Epithelial cell of esophagus (primary cell): Measurements from ENCODE around the gene HNRNPL.
A peak's percentile ranks its signal among the peaks of the same experiment; 100 is the strongest.

Experiments used
- DNase-seq: peaks from one replicate; pipeline ENCODE4 v3.0.0; 2010; ENCODE audit warnings: low read depth
- H3K4me3 ChIP-seq: 2 replicates; pipeline ENCODE4 v1.5.1; 2011; ENCODE audit warnings: mild to moderate bottlenecking, low read length, control low read depth
- TF ChIP-seq, protein P1 (sequence below): IDR thresholded peaks from 2 replicates; pipeline ENCODE4 v1.5.1; 2011; ENCODE audit warnings: low read depth, mild to moderate bottlenecking, low read length, control low read depth, inconsistent platforms; ENCODE audit not compliant: insufficient read depth; ENCODE audit errors: missing control alignments

HNRNPL gene

DNA sequence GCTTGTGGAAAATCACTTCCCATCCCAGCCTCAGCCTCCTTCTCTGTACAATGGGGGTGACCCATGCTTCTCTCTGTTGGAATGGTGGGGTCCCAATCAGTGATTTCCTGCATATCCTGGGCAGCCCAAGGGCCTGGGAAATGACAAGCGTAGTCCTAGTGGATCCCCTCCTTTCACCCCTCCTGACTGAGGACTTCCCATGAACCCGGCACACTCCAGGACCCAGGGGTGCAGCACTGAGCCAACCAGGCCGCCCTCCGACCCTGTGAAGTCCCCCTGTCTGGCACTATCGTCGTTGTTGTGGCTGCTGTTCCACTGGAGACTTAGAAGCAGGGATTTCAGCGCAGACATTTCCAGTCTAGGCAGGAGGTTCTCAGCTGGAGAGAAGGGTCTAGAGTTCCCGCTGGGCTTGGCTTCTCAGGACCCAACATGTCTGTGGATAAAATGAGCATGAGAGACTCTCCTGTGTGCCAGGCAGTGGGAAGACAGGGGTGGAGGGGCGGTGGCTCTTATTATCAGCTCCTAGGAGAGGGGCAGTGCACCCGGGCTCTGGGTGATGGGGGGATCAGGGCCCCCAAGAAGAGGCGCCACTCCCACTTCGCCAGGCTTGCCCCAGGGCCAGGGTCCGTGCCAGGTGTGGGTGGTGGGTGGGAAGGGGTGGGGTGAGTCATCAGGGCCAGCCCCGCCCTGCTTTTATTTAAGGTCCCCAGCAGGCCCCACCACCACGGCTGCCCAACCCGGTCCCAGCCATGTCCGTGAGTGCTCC, 61.1 kb downstream of the HNRNPL start, which contains the start of gene LGALS7B:
Gene LGALS7B, plus strand, starts transcription at position 723 of the 766 bp plus-strand sequence. Its CDS starts 27 bp downstream, at position 750.
- TF ChIP-seq, protein P1, sequence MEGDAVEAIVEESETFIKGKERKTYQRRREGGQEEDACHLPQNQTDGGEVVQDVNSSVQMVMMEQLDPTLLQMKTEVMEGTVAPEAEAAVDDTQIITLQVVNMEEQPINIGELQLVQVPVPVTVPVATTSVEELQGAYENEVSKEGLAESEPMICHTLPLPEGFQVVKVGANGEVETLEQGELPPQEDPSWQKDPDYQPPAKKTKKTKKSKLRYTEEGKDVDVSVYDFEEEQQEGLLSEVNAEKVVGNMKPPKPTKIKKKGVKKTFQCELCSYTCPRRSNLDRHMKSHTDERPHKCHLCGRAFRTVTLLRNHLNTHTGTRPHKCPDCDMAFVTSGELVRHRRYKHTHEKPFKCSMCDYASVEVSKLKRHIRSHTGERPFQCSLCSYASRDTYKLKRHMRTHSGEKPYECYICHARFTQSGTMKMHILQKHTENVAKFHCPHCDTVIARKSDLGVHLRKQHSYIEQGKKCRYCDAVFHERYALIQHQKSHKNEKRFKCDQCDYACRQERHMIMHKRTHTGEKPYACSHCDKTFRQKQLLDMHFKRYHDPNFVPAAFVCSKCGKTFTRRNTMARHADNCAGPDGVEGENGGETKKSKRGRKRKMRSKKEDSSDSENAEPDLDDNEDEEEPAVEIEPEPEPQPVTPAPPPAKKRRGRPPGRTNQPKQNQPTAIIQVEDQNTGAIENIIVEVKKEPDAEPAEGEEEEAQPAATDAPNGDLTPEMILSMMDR: no peak
- DNase-seq: peak; percentile 28
- H3K4me3 ChIP-seq: peak within 1 kb of the TSS; percentile 32

DNA sequence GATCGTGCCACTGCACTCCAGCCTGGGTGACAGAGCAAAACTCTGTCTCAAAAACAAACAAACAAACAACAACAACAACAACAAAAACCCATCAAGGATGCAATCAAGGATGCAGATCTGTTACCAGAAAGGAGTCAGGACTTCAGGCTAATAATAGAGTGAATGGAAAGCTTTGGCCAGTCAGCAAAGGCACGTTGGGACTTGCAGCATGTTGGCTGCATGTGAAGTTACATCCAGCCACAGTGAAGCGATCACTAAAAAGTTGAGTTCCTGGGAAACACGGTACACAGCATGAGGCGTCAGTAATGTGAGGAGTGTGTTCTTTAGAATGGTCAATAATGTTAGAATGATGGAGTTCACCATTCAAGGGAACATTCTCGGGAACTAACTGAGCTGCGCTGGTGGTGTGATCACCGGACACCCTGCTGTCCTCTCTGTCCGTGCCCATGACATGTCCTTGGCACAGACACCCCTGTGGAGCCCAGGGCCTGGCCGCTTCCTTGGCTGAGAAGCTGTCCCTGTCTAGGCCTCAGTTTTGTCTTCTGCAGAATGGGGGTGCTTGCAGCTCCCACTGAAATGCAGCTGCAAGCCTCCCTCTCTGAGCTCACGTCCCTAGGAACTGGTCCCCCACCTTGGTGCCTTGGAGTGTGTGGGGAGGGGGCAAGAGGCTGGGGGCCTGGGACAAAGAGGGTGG, 63.1 kb downstream of the HNRNPL start:
- peak; percentile 91 for DNase-seq
- TF ChIP-seq, protein P1: no peak
- H3K4me3 ChIP-seq: no peak overlapping the region
